ENCODE results near the gene FYB1.

FYB1 gene

DNA sequence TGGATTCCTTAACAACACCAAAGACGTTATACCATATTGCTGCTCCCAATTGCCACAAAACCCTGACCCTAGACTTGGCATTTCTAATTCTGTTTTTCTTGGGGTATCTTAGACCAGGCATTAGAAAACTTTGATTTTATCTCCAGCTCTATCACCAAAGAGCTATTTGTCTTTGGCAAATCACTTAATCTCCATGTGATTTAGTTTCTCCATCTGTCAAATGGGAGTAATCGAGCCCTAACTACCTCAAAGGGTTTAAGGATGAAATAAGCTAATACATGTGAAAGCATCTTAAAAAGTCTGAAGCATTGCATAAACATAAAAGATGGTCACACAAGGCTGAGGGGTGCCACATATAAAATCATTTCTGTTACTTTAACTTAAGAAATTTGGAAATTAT is 60.6 kb downstream of the FYB1 start:
- no peak for DNase-seq (ENCODE audit: low spot score)

- peak; percentile 72 for DNase-seq (ENCODE audit: low spot score)
Measured at GRCh38 chr5:39158127-39158593, 61.2 kb downstream of the FYB1 start.

DNA sequence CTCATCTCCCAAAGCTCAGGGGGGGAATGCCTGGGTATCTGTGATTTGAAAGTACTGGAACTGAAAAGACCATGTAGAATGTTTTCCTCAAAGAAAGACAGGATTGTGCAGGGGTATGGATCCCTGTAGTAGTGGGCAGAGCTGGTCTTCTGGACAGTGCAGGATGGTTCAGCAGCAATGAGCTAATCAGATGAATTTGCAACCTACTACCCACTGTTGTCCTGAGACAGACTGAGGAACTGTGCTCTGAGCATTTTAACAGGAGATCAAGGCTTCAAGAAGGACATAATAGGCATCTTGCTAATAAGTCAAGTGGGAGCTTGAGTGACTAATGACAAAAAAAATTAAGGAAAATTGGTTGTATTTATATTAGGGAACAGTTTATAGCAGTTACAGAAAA is 61.7 kb downstream of the FYB1 start:
- DNase-seq (ENCODE audit: low spot score) = no peak

GRCh38 chr5:39156082-39156481 is 63.3 kb downstream of the FYB1 start:
- no peak for DNase-seq (ENCODE audit: low spot score)

GRCh38 chr5:39151745-39152144 is 67.6 kb downstream of the FYB1 start:
- DNase-seq (ENCODE audit: low spot score) = no peak

DNA sequence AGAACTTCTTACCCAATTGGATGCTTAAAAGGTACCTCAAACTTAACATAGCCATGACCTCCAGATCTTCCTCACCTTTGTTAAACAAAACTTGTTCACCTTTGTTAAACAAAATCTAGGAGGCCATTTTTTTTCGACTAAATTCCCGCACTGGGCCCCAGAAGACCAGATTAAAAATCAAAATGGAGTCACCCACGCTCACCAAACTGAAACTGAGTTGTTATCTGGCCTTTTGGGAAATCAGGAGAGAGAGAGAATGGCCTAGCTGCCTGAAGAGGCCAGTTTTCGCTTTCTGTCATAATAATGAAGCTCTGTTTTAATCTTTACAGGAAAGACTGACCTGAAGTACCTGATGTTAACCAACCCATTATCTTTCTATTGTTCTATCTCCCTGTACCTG is 69.4 kb downstream of the FYB1 start:
- DNase-seq (ENCODE audit: low spot score) = no peak

GRCh38 chr5:39148983-39149534 is 70.3 kb downstream of the FYB1 start:
- peak; percentile 14 for DNase-seq (ENCODE audit: low spot score)

- DNase-seq (ENCODE audit: low spot score) = no peak
Measured at GRCh38 chr5:39146831-39147540, 72.4 kb downstream of the FYB1 start.

GRCh38 chr5:39143151-39143860 is 76.1 kb downstream of the FYB1 start:
- no peak for DNase-seq (ENCODE audit: low spot score)

DNA sequence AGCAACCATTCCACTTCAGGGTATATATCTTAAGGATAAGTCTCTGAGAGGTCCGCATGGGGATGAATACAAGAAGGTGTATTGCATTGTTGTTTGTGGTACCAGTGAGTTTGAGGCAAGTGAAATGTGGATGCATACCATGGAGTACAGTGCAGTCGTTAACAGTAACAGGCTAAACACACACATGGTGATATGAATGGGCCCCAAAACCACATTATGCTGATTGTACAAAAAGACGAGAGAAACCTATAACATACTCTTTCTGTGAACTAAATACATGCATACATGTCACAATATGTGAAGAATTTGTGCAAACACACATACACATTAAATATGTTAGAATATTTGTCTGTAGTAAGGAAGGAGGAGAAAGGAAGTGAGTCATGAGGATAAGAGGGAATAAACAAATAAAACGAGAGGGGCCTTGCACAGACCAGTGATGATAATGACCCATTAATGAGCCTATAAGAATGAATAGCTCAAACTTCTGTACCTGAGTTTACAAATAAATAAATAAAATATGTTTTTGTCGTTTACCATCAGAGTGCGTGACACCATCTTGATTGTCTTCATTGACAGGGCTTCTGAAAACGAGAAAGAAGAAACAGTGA is 78.7 kb downstream of the FYB1 start:
- DNase-seq (ENCODE audit: low spot score) = no peak

- DNase-seq (ENCODE audit: low spot score) = peak; percentile 32
Measured at GRCh38 chr5:39138892-39139291, 80.5 kb downstream of the FYB1 start.

DNA sequence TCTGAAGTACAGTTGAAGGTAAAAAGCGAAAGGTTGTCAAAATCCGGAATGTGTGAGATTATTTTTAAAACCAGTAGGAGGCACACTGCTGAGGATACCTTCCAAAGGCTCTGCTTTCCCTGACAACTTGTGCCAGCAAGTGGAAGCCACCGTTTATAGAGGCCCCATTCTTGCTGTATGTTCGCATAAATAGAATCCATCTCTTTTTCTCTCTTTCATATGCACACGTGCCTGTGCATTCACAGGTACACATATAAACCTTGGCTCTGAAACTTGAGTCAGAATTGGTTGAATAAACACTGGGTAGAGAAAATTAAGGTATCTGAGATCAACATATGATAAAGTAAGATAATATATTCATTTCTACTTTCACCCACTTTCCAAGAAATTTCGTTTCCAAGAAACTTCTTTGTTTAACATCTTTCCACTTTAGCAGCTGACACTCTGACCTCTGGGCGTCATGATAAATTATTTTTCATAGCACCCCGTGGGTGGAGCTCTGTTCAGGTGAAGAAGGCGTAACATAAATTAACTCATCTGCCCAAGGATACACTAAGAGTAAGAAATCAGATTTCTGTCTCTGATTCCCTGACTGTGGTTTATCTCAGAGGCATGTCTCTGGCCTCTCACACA is 81.4 kb downstream of the FYB1 start:
- DNase-seq (ENCODE audit: low spot score) = no peak

- no peak for DNase-seq (ENCODE audit: low spot score)
Measured at GRCh38 chr5:39137391-39137790, 82.0 kb downstream of the FYB1 start.

DNA sequence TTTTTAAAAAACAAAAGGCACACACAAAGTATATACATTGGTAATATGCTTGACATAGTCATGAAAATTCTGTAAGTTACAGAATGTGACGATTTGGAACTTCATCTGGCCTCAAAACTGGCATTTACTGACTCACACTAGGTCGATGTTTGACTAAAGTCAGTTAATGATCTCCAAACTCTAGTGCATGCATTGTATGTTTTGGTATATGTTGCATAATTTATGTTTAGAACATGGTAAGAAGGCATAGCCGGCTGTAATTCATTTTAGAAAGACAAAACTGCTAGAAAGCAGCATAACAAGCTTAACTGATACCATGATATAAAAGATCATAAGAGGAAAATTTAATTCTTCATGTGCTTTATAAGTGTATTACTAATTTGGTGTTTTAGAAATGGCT is 86.6 kb downstream of the FYB1 start:
- no peak for DNase-seq (ENCODE audit: low spot score)

GRCh38 chr5:39132128-39132447 is 87.3 kb downstream of the FYB1 start:
- no peak for DNase-seq (ENCODE audit: low spot score)

DNA sequence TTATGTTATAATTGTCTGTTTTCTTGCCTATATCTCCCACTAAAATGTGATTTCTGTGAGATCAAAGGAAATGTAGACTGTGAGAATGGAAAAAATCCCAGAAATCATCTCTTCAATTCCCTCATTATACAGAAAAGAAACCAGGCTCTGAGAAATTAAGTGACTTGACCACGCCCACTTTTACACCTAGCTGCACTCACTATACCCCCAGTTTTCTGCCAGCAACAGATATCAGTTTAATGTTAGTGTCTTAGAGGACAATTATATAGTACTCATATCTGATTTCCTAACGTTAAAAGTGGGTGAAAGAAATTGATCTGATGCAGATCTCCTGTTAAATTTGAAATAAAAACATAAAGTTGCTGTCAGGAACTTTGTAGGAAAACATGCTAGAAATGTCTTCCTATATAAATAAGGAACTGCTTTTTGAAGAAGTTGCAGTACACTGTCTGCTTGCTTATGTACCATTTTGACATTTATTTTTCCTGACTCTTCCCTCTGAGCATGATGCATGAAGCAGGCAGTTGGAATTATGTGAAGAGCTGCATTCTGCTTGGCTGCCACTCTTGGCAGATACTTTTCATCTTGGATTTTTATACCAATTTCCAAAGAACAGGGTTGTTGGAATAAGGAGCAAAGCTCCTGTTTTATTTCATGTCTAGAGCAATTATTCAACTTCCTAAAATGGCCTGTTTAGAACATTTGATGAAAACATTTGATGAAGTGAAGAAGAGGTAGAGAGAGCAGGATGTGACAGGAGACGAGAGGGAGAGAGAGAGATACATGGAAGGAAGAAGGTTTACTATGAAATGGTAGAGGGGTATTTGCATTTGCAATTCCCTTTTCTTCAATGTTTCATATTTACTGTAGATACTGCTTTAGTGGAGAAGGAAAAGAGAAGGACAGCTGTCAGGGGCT is 87.9 kb downstream of the FYB1 start:
- DNase-seq (ENCODE audit: low spot score) = no peak

GRCh38 chr5:39130716-39131115 is 88.6 kb downstream of the FYB1 start:
- DNase-seq (ENCODE audit: low spot score) = no peak

DNA sequence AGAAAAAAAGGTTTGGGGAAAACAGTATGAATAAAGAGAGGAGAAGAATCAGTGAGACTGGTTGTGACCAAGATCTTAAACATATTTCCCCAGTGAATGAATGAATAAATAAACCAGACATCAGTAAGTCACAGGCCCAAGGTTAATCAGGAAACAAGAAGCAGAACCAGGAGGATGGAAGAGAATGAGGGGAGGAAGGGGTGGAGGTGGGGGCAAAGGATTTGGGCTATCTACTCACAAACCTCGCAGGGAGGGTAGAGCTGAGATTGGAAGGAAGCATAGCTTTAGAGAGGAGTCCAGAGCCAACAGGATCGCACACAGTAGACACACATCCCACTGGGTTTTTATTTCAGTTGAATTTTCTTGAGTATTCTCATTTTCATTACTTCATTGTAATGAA is 97.4 kb downstream of the FYB1 start:
- DNase-seq (ENCODE audit: low spot score) = no peak

DNA sequence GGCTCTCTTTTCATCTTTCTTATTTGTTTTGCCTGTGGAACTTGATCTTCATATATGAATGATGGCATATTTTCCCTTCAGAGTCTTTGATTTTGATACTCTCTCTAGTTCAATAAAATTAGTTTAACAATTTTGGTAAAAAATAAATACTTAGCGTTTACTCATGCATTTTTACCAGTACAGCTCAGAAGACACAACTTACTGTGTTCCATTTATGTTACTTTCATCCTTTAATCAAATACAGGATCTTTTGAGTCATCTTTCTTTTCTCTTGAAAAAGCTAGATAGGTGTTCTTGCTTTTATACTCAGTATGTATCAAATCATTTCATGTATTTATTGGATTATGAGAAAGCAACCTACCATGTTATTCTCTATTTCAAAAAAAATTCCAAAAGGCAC is 98.0 kb downstream of the FYB1 start:
- no peak for DNase-seq (ENCODE audit: low spot score)

DNA sequence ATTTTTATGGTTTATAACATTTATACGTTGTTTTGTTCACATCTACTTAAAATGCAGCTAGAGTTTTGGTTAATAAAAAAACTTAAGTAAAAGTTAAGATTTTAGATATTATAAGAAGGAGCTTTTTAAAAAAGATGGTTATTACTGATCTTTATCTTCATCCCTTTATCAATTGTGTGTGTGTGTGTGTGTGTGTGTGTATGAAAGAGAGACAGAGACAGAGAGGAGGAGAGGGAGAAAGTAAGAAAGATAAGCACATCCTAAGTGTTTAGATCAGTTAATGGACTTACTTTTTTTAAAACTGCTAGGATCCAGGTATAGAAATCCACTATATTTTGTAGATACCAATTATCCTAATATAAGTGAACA is 99.3 kb downstream of the FYB1 start:
- DNase-seq (ENCODE audit: low spot score) = no peak

DNA sequence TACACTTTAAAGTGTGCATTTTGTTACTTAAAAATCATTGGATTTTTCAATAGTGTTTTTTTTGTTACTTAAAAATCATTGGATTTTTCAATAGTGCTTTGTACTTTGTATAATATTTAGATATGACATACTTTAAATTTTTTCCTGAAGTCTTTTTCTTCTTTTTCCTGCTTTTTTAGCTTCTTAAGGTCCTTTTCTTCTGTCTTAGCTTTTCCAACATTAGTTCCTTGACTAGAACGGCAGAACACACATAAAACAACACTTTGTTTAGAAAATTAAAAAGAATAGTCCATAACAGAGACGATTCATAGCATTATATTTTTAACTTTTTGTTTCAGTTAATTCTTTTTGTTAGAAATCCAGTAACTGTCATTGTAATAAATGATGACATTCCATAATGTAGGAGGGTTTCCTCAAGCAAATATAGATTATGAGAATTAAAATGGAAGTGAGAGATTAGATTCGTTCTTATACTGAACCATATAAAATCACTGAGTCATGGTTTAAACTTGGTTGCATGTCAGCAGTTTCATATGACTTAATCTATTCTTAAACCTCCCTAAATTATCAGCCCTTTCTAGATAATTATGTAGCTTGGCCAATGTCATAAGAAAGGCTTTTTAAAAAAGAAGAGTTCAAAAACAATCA is 99.8 kb downstream of the FYB1 start:
- DNase-seq (ENCODE audit: low spot score) = no peak
